Urinary bladder (tissue), 4 donors: ENCODE measurements around the gene USP22. TPM values are rescaled to one million over a fixed set of nuclear protein-coding genes. Genes with fewer than 3 reads are reported as not detected.

Source experiments
- DNase-seq: peaks from one replicate; pipeline ENCODE4 v3.0.0-alpha.2; 2015; ENCODE audit errors: extremely low spot score
- H3K27ac ChIP-seq: one replicate; pipeline ENCODE4 v1.5.1; 2013; ENCODE audit warnings: low read depth, mild to moderate bottlenecking, moderate library complexity
- H3K36me3 ChIP-seq: one replicate; pipeline ENCODE4 v1.6.1; 2013; ENCODE audit warnings: mild to moderate bottlenecking, moderate library complexity; ENCODE audit not compliant: insufficient read depth
- H3K4me1 ChIP-seq: one replicate; pipeline ENCODE4 v1.6.1; 2013; ENCODE audit warnings: mild to moderate bottlenecking, moderate library complexity; ENCODE audit not compliant: insufficient read depth
- H3K4me3 ChIP-seq: one replicate; pipeline ENCODE4 v1.5.1; 2013; ENCODE audit warnings: low read depth, low read length
- WGBS: extraction: QIAGEN DNeasy Blood & Tissue Kit; methylation state at CpG from one replicate; pipeline ENCODE4 v1.1.7; 2013; 5-methylcytosine and 5-hydroxymethylcytosine counted together
- polyA plus RNA-seq: library from polyadenylated mRNA; stranded (reverse); fragments of 200-250 nt; gene quantifications from one replicate; pipeline ENCODE4 v1.2.3, GENCODE V29; 2013
- total RNA-seq: library from RNA; depleted of rRNA; stranded (reverse); fragments of >200 nt; gene quantifications from one replicate; pipeline ENCODE4 v1.2.3, GENCODE V29; 2014
- donor health status: healthy with polysubstance abuse.
- donor health status: healthy.

Gene USP22
- total and polyA plus RNA-seq, 2 donors: 72.1 to 170 TPM

DNA sequence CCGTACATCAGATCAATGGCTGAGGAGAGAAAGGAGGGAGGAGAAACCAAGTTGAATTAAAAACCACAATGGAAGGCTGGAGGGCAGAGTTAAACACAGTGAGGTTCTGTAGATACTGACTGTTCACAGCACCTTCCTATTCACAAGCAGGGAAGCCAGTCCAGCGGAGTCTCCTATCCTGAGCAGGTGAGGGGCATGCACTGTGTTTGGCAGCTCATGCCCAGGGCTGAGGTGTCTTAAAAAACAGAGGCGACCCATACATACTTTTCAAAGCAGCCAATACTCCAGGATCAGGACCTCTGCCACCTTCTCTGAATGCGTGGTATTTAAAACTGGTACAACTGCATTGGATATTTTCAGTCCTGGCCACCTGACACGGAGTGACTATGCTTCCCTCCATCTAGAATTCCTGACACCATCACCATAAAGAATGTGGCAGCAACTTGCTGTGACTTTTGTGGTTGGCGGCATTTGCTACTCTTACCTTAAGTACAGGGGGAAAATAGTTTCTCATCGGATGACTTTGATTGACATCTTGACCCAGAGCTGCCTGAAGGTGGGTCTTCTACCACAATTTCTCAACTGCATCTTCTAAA lies 21.5 kb downstream of the USP22 start:
- H3K27ac ChIP-seq: no peak overlapping the region

DNA sequence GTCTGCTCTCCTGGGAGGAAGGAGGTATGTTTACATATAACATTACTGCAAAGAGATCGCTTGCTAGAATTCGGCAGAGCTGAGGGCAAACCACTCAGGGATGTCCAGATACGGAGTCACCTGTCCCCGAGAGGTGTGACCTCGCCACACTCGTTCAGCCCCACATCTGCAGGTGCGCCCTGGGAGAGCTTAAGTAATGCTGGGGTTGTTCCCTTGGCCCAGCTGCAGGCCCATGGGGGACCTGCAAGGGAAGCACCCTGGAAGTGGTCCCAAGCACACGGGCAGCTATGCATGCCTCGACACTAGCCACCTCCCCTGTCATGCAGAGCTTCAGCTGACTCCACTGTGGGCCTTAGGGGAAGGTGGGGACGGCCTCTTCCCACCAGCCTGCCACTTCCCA lies 22.2 kb downstream of the USP22 start:
- Histone ChIP-seq H3K4me3 (no peak overlapping the region), H3K4me1 (no peaks in the 10 kb centered on the region), H3K27ac (no peak overlapping the region), H3K36me3 (peaks cover 6% of the 10 kb centered on the region)
- WGBS: 61% methylated on average over 10 of the region's 10 CpGs
- no peak for DNase-seq

More for the DNA sequence above, 21.5 kb downstream of the USP22 start:
- Histone ChIP-seq H3K4me3 (no peak overlapping the region), H3K36me3 (peaks cover 3% of the 10 kb centered on the region), H3K4me1 (no peaks in the 10 kb centered on the region)
- WGBS: 83% methylated on average over 7 of the region's 7 CpGs
- DNase-seq: no peak

DNA sequence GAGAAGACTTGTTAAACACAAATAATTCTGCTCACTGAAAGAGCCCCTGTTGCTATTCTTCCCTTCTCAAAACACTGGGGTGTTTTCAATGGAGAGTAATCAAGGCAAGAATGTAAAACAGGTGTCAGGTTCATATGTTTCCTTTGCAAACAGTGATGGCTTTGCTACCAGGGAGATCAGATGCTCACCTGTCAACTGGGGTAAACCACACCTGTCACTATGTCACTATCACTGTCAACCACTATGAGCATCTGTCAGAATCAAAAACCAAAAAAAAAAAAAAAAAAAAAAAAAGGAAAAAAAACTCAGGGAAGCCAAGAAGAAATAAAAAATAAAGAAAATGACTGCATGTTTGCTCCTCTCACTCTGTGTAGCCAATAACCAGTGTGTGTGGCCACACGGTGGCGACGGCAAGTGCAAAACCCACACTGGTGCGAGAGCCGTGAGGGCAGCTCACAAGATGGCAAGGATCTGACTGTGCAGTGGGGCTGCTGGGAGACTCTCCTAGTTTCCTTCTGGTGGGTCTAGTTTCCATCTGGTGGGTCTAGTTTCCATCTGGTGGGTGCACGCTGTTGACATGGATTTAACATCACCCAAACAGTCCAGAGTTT lies 22.7 kb downstream of the USP22 start:
- WGBS: 49% methylated on average over 6 of the region's 6 CpGs
- DNase-seq: no peak
- no peak overlapping the region for H3K27ac ChIP-seq

DNA sequence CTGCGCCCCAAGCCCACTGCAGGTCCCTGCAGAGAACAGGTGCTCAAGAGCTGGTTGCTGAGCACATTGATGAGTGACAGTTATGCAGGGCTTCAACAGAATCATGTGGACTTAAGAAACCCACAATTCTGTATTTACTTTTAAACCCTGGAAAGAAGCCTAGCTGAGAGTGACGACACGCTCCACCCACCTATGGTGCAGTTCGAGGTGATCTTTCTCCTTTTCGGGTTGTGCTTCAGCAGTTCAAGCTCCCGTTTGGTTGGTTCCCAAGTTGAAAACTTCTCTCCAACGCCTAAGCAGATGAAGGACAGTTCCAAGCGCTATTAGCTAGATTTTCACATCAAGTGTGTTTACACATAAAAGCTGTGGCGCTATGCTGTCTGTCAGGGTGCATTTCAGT lies 23.9 kb downstream of the USP22 start:
- peaks cover 6% of the 10 kb centered on the region for H3K36me3 ChIP-seq
- H3K4me1 ChIP-seq: no peaks in the 10 kb centered on the region
- no peak overlapping the region for H3K27ac ChIP-seq
- WGBS: 70% methylated on average over 9 of the region's 9 CpGs
- DNase-seq: no peak
- H3K4me3 ChIP-seq: no peak overlapping the region

More for the DNA sequence above, 22.7 kb downstream of the USP22 start:
- Histone ChIP-seq H3K36me3 (peaks cover 6% of the 10 kb centered on the region), H3K4me3 (no peak overlapping the region), H3K4me1 (no peaks in the 10 kb centered on the region)

DNA sequence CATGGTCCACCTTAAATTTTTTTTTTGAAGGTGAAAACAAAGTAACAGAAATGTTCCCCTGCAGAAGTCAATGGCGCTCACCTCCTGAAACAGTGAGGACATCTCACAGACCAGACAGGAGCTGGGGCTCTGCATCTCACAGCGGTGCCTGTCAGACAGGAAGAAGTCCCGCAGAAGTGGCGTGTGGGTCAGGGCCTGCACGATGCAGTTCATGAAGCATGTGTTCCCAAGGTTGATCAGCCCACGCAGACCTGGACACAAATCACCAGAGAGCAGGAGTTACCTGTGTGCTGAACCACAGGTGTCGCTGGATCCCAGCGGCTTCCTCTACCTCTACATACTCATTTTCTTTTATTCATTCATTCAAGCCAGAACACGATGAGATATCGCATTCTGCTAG lies 24.9 kb downstream of the USP22 start:
- DNase-seq: no peak
- no peaks in the 10 kb centered on the region for H3K4me1 ChIP-seq
- H3K27ac ChIP-seq: no peak overlapping the region
- no peak overlapping the region for H3K4me3 ChIP-seq
- peaks cover 6% of the 10 kb centered on the region for H3K36me3 ChIP-seq
- 87% methylated on average over 10 of the region's 10 CpGs for WGBS

DNA sequence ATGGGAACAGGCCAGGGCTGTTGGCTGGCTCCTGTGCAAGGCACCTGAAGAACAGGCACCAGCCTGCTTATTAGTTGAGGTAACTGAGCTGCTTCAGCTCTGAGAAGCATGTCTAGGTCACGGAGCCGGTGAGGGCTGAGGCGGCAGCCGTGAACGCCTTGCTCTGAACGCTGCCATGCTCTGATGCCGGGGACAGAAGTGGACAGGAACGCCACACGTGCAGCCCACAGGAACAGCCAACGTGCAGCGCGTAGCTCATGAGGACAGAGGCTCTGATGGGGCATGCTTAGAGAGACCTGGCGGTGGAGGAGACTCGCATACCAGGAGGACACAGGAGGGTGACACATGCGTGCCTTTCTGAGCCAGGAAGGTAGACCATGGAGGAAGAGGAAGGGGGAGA lies 25.6 kb downstream of the USP22 start:
- Histone ChIP-seq H3K4me3 (no peak overlapping the region), H3K36me3 (peaks cover 9% of the 10 kb centered on the region), H3K4me1 (no peaks in the 10 kb centered on the region), H3K27ac (no peak overlapping the region)
- DNase-seq: no peak
- whole genome bisulfite sequencing: 93% methylated on average over 15 of the region's 15 CpGs

DNA sequence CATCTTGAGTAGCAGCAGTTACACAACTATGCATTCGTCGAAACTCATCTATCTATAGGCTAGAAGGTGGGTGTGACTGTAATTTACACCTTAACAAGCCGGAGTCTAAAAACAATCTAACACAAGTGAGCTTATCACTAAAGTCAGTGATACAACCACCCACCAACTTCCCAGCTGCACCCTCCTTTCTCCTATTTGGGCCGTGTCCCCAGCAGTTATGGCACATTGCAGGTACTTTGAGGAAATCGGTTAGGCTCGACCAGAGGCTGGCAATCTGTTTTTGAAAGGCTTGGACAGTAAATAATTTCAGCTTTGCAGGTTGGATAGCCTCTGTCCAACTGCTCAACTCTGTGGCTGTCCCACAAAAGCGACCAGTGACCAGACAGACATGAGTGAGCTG lies 26.0 kb downstream of the USP22 start:
- no peaks in the 10 kb centered on the region for H3K4me1 ChIP-seq

DNA sequence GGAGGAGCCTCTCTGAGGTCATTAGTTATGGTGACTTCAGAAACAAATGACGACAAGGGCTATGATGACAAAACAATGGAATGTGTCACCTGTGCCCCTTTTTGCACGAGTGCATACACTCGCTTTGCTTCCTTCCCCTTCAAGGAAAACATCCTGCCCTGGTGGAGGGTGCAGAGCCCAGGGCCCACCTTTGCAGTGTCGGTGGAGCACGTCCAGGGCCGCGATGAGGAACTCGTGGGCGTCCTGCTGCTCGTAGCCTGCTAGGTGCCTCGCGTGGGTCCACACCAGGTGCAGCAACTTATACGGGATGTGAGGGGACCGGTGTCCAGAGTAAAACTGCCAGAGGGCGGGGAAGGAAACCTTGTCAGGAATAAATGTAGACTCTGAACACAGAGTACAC lies 27.2 kb downstream of the USP22 start:
- Histone ChIP-seq H3K4me1 (no peaks in the 10 kb centered on the region), H3K4me3 (no peak overlapping the region), H3K27ac (no peak overlapping the region), H3K36me3 (peaks cover 11% of the 10 kb centered on the region)
- 87% methylated on average over 15 of the region's 15 CpGs for WGBS
- no peak for DNase-seq

More for the DNA sequence above, 26.0 kb downstream of the USP22 start:
- Histone ChIP-seq H3K27ac (no peak overlapping the region), H3K36me3 (peaks cover 9% of the 10 kb centered on the region), H3K4me3 (no peak overlapping the region)
- no peak for DNase-seq
- 90% methylated on average over 7 of the region's 7 CpGs for WGBS

DNA sequence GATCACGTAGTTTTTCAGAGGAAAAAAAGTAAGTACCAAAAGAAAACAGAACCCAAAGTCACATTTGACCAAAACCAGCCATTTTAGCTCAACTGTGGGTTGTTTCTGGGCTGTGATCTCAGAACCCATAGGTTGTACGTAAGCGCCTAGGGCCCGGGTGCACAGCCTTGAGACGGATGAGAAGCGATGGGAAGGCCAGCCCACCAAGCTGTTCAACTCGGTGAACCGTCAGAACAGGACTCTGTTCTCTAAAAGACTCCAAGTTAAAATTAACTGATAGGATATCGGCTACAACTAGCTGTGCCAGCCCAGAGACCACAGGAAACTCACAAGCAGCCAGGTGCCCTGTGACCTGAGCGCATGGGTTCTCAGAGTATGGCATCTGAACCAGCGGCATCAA lies 28.3 kb downstream of the USP22 start:
- Histone ChIP-seq H3K4me3 (no peak overlapping the region), H3K4me1 (no peaks in the 10 kb centered on the region), H3K36me3 (peaks cover 14% of the 10 kb centered on the region), H3K27ac (no peak overlapping the region)
- 92% methylated on average over 11 of the region's 11 CpGs for WGBS
- no peak for DNase-seq

DNA sequence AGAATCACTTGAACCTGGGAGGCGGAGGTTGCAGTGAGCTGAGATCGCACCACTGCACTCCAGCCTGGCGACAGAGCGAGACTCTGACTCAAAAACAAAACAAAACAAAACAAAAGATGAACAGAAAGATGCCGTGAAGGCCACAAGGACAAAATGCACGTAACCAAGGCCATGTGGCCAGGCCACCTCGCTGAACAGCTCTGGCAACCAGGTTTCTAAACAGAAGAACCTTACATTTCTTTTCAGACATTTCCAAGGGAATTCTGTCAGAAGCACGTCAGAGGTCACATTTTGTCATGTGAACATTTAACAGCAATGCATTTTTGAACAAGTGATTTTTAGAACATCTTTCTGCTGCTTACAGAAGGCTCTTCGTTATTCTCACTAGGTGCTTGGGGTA lies 28.8 kb downstream of the USP22 start:
- WGBS: 90% methylated on average over 9 of the region's 9 CpGs
- H3K4me3 ChIP-seq: no peak overlapping the region
- H3K27ac ChIP-seq: no peak overlapping the region
- peaks cover 16% of the 10 kb centered on the region for H3K36me3 ChIP-seq
- no peak for DNase-seq
- H3K4me1 ChIP-seq: no peaks in the 10 kb centered on the region

DNA sequence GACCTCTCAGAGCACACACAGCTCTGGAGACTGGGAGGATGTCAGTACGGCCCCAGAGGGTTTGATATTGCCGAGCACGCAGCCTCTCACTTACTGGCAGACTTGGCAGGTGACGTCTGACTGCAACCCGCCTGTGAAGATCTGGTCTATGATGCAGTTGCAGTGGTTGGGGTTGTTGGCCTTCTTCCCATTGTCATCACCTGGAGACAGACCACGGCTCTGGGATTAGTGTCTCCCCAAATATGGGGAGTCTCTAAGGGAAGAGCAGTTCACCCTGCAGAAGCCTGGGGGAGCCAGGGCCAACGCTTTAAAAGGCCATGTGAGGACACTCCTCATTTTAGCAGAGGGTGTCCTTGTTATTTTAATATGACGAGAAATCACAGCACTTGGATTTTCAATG lies 30.1 kb downstream of the USP22 start:
- H3K36me3 ChIP-seq: peaks cover 19% of the 10 kb centered on the region
- DNase-seq: no peak
- WGBS: 69% methylated on average over 8 of the region's 8 CpGs

DNA sequence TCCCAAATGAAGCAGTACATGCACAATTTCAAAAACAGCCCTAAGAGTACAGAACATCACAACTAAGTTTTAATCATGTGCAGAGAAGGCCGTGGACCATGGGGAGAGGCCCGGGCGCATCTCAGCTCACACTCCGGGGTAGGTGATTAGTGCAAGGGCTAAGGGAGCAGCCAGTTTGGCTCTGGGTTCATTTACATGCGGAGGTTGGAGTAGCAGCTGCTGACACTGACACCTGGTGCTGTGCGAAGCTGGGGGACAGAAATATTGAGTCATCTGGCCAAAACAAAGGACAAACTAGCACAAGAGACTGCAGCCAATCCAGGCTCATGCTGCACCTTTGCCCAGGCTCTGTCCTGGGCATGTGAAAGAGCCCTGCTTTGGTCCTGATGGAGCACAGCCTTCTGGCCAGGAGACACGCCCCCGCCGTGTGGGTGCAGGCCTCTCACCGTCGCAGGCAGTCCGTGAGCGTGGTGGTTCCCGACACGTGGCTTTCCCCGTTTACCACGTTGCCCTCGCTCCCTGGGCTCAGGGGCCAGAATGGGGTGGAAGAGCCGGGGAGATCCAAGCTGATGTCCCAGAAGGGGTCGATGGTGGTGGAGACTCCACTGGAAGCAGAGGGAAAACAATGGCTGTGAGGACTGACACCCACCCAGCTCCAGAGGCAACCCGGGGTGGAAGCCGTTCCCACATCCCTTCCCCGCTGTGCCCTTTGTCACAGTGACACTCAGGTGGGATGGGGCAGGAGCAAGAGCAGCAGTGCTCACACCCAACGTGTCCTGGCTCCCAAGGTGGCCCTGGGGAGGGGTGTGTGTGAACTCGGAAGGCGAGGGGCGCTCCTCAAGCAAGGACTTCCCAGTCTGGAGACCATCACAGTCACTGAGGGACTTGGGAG lies 31.9 kb downstream of the USP22 start:
- Histone ChIP-seq H3K36me3 (peaks cover 26% of the 10 kb centered on the region), H3K27ac (no peak overlapping the region), H3K4me3 (no peak overlapping the region), H3K4me1 (no peaks in the 10 kb centered on the region)
- WGBS: 83% methylated on average over 27 of the region's 27 CpGs
- DNase-seq: no peak

More for the DNA sequence above, 30.1 kb downstream of the USP22 start:
- Histone ChIP-seq H3K4me1 (no peaks in the 10 kb centered on the region), H3K4me3 (no peak overlapping the region), H3K27ac (no peak overlapping the region)

DNA sequence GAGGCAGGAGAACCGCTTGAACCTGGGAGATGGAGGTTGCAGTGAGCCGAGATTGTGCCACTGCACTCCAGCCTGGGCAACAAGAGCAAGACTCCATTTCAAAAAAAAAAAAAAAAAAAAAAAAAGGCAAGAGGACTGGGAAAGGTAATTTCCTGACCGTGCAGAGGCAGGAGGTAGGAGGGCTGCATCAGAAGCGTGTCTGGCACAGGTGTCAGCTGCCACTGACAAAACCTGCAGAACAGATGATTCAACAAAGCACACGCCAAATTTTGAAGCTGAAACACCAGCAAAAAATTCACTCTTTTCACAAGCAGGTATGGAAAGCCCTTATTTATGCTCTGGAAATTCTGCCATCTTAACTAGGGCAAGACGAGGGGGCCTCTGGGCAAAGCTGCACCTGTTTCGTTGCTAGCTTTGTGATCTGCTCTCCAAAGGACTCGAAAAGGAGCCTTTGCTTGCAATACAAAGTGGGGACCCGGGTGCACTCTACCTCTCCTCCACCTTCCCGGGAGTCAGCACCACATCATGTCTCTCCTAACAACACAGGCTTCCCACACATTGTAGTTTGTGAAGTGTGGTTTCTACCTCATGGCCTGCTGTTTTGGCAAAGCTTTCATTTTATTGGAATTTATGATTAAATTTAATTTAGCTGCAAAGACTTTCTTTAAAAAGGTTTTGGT lies 33.7 kb downstream of the USP22 start:
- DNase-seq: no peak
- H3K4me3 ChIP-seq: no peak overlapping the region
- H3K27ac ChIP-seq: no peak overlapping the region
- no peaks in the 10 kb centered on the region for H3K4me1 ChIP-seq
- peaks cover 29% of the 10 kb centered on the region for H3K36me3 ChIP-seq
- WGBS: 86% methylated on average over 10 of the region's 10 CpGs
